ENCODE results near the gene ZMAT5.
A peak's percentile ranks its signal among the peaks of the same experiment; 100 is the strongest.

ZMAT5 gene

GRCh38 chr22:29701155-29701999 is 65.4 kb downstream of the ZMAT5 start:
- H3K27ac Mint-ChIP-seq, result peak overlapping the region; percentile 32
- H3K4me1 Mint-ChIP-seq, result peaks cover 25% of the 10 kb centered on the region
- H3K27me3 Mint-ChIP-seq, result no peaks in the 10 kb centered on the region
- no peak overlapping the region for H3K4me3 Mint-ChIP-seq
- no peaks in the 10 kb centered on the region for H3K9me3 Mint-ChIP-seq
- no peaks in the 10 kb centered on the region for H3K36me3 Mint-ChIP-seq

GRCh38 chr22:29700900-29701154 is 66.0 kb downstream of the ZMAT5 start:
- H3K36me3 Mint-ChIP-seq, result no peaks in the 10 kb centered on the region
- H3K9me3 Mint-ChIP-seq, result no peaks in the 10 kb centered on the region
- peaks cover 25% of the 10 kb centered on the region for H3K4me1 Mint-ChIP-seq
- H3K27me3 Mint-ChIP-seq, result no peaks in the 10 kb centered on the region
- no peak overlapping the region for H3K4me3 Mint-ChIP-seq
- H3K27ac Mint-ChIP-seq, result peak overlapping the region; percentile 8

DNA sequence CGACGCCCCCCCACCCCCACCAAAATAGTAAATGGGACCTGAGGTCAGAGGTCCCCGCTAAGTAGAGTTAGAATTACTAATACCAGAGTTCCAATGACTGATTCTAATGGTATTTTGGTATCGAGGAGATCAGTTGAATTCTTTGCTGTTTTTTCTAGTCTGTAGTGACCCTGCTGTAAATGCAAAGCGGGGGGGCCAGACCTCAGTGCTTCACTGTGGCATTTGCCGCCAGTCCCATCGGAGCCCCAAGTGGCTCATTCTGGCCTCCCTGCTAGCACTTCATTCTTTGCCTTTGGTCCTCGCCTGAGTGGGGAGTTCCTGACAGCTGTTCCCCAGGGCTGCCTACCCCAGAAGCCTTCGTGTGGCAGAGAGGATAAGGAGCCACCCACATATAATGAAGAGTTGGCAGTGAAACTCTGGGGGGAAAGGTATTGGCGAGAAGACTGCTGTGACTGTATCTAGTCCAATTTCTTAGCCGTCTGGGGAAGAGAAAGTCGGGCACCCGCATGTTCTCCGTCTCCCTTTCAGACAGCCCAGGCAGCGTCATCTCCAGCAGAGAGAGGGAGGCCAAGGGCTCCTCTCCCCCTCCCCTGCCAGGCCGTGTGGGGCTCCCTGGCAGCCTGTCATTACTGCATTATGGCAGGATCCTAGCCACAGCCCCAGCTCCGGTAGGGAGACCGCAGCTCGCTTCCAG is 66.5 kb downstream of the ZMAT5 start:
- no peak overlapping the region for H3K27ac Mint-ChIP-seq
- H3K36me3 Mint-ChIP-seq, result no peaks in the 10 kb centered on the region
- H3K4me3 Mint-ChIP-seq, result no peak overlapping the region
- no peaks in the 10 kb centered on the region for H3K27me3 Mint-ChIP-seq
- H3K9me3 Mint-ChIP-seq, result no peaks in the 10 kb centered on the region
- peaks cover 25% of the 10 kb centered on the region for H3K4me1 Mint-ChIP-seq

GRCh38 chr22:29697853-29698598 is 68.8 kb downstream of the ZMAT5 start:
- peaks cover 24% of the 10 kb centered on the region for H3K4me1 Mint-ChIP-seq
- no peak overlapping the region for H3K4me3 Mint-ChIP-seq
- H3K9me3 Mint-ChIP-seq, result no peaks in the 10 kb centered on the region
- H3K36me3 Mint-ChIP-seq, result no peaks in the 10 kb centered on the region
- no peaks in the 10 kb centered on the region for H3K27me3 Mint-ChIP-seq
- H3K27ac Mint-ChIP-seq, result no peak overlapping the region

DNA sequence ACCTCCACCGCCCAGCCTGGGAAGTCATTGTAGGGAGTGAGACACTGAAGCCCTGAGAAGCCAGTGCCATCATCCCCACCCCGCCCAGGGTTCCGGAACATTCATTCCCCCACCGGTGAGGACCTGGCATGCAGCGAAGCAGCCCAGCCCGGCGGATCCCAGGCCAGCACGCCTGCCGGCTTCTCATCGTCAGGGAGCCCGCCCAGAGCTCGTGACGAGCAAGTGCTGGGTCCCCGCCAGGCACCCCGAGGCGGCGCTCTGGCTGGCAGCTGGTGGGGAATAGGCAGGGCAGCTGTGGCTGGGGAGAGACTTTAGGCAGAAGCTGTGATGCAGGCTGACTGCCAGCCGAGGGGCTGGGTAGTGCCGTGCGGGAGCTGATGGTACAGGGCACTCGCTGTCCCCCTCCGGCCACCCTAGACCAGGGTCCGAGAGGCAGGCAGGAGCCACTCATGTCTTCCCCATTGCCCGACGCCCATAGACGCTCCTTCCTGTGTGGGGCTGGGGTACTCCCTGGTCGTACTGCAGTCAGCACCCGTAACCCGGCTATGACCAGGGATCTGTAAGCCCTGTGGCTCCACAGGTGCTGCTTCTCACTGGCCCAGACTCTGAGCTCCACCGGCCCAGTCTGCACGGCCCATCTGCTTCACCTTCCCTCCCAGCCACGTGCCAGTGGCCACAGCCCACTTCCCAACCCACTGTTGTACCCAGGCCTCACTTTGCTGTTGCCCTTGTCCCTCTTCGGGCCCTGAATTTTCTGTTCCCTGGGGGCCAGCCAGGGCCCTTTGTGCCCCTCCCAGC is 71.5 kb downstream of the ZMAT5 start:
- Mint-ChIP-seq H3K4me1 (peaks cover 19% of the 10 kb centered on the region), H3K27ac (peak overlapping the region; percentile 70), H3K36me3 (no peaks in the 10 kb centered on the region), H3K27me3 (no peaks in the 10 kb centered on the region), H3K4me3 (no peak overlapping the region), H3K9me3 (no peaks in the 10 kb centered on the region)

DNA sequence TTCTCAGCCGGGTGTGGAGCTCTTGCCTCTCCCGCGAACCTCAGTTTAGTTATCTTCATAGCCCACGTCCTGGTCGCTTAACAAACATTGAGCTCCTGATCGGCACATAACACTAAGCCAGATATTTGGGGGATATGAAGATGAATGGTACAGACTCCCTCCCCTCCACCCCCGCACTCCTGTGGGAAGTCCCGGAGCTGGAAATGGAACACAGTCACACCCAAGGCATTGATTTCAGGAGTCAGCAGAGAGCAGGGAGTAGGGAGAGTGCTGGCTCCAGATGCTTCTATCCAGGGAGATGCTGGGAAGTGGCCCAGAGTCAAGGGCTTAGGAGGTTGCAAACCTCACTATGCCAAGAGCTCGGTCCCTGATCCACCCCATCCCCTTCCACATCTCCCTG is 73.1 kb downstream of the ZMAT5 start:
- H3K27me3 Mint-ChIP-seq, result no peaks in the 10 kb centered on the region
- H3K27ac Mint-ChIP-seq, result no peak overlapping the region
- no peaks in the 10 kb centered on the region for H3K36me3 Mint-ChIP-seq
- H3K4me1 Mint-ChIP-seq, result peaks cover 26% of the 10 kb centered on the region
- H3K4me3 Mint-ChIP-seq, result no peak overlapping the region
- no peaks in the 10 kb centered on the region for H3K9me3 Mint-ChIP-seq

DNA sequence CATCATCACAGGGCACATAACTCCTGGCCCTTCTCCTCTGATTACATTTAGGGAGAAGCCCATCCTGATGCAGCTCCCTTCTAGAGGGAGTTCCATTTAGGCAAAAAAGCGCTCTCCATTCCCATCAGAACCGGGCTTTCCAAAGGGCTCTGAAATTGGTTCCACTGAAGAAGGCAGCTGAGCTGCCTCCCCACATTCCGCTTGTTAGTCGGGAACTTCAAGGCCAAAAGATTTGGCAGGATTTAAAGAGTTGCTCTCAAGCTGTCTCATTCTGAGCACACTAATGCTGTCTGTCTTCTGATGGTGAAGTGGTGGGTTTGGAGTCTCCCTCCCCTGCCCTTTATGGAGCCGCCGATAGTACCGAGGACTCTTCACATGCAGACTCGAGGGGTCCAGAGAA is 73.6 kb downstream of the ZMAT5 start:
- Mint-ChIP-seq H3K36me3 (no peaks in the 10 kb centered on the region), H3K27me3 (no peaks in the 10 kb centered on the region), H3K4me1 (peaks cover 26% of the 10 kb centered on the region), H3K9me3 (no peaks in the 10 kb centered on the region), H3K27ac (no peak overlapping the region), H3K4me3 (no peak overlapping the region)

GRCh38 chr22:29692327-29692640 is 74.5 kb downstream of the ZMAT5 start:
- H3K4me3 Mint-ChIP-seq, result no peak overlapping the region
- H3K9me3 Mint-ChIP-seq, result no peaks in the 10 kb centered on the region
- no peak overlapping the region for H3K27ac Mint-ChIP-seq
- H3K4me1 Mint-ChIP-seq, result peaks cover 26% of the 10 kb centered on the region
- H3K27me3 Mint-ChIP-seq, result no peaks in the 10 kb centered on the region
- no peaks in the 10 kb centered on the region for H3K36me3 Mint-ChIP-seq

- no peaks in the 10 kb centered on the region for H3K27me3 Mint-ChIP-seq
- no peaks in the 10 kb centered on the region for H3K36me3 Mint-ChIP-seq
- peak overlapping the region; percentile 23 for H3K27ac Mint-ChIP-seq
- no peaks in the 10 kb centered on the region for H3K9me3 Mint-ChIP-seq
- H3K4me3 Mint-ChIP-seq, result no peak overlapping the region
- H3K4me1 Mint-ChIP-seq, result peaks cover 26% of the 10 kb centered on the region
Measured at GRCh38 chr22:29691636-29692326, 75.0 kb downstream of the ZMAT5 start.

DNA sequence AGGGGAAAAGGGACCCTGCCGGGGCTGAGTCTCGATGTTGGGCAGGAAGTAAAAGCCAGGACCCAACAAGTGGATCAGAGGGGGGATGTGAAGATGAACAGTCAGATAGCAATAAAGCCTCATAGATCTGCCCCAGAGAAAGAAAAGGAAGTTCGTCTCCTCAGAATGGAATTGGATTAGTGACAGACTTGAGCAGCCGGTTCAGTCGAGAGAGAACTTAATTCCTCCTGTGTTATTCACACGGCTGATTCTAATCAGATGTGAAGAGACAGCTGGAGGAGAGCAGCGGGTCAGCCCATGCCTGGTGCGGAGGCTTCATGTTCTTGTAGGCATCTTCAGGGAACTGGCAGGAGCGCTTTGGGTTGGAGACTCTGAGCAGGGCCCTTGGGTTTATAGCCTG is 76.3 kb downstream of the ZMAT5 start:
- Mint-ChIP-seq H3K27me3 (no peaks in the 10 kb centered on the region), H3K9me3 (no peaks in the 10 kb centered on the region), H3K36me3 (no peaks in the 10 kb centered on the region), H3K4me3 (no peak overlapping the region), H3K27ac (no peak overlapping the region), H3K4me1 (peaks cover 26% of the 10 kb centered on the region)

- Mint-ChIP-seq H3K36me3 (no peaks in the 10 kb centered on the region), H3K27ac (no peak overlapping the region), H3K4me3 (no peak overlapping the region), H3K4me1 (peaks cover 26% of the 10 kb centered on the region), H3K27me3 (no peaks in the 10 kb centered on the region), H3K9me3 (no peaks in the 10 kb centered on the region)
Measured at GRCh38 chr22:29689880-29690213, 77.0 kb downstream of the ZMAT5 start.

DNA sequence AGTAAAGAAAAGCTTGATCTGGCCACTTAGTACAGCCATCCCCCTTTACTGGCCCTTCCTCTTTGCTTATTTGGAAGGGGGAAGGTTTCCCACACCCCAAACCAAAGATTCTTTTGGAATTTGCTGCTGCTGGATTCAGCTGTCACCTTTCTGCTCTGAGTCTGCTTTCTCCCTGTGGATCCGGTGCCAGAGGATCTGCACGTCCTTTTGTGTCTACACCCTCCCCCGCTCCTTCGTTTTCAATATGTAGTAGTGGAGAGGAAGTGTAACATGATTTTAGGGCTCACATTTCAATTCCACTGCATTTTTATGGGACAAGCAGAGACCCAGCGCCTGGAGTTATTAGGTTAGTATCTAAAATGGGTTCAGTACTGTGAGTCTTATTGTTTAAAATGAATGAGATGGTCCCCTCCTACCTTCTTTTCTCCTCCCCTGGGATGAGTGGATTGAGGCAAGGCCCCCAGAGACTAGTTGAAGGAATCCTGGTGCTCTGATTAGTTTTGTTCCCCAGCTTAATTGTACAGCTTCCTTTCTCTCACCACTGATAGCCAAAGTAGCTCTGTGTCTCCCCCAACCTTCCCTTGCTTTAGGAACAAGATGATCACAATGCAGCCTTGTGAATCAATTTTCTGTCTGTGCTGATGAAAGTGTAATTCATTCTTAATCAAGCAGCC is 77.5 kb downstream of the ZMAT5 start:
- Mint-ChIP-seq H3K4me1 (peaks cover 26% of the 10 kb centered on the region), H3K4me3 (no peak overlapping the region), H3K9me3 (no peaks in the 10 kb centered on the region), H3K27me3 (no peaks in the 10 kb centered on the region), H3K27ac (no peak overlapping the region), H3K36me3 (no peaks in the 10 kb centered on the region)

DNA sequence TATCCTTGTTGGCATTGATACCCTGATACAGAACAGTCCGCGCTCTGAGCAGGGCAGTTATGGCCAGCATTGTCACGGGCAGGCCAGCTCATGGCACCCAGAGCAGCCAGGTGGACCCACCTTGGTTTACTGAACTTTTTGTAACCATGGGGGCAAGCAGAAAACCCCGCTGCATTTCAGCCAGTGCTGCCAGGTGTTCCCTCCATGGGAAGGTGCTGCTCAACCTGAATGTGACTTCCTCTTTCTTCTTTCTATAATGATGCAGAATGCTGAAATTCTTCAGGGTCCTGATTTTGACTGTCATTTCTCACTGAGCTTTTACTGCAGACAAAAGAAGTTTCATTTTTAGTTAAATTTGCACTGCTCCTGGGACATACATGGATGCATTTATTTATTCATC is 82.6 kb downstream of the ZMAT5 start:
- H3K4me3 Mint-ChIP-seq, result no peak overlapping the region
- H3K9me3 Mint-ChIP-seq, result no peaks in the 10 kb centered on the region
- H3K27ac Mint-ChIP-seq, result no peak overlapping the region
- peaks cover 6% of the 10 kb centered on the region for H3K36me3 Mint-ChIP-seq
- H3K27me3 Mint-ChIP-seq, result no peaks in the 10 kb centered on the region
- H3K4me1 Mint-ChIP-seq, result no peaks in the 10 kb centered on the region

GRCh38 chr22:29683536-29683935 is 83.3 kb downstream of the ZMAT5 start:
- H3K4me3 Mint-ChIP-seq, result no peak overlapping the region
- no peaks in the 10 kb centered on the region for H3K4me1 Mint-ChIP-seq
- peaks cover 7% of the 10 kb centered on the region for H3K36me3 Mint-ChIP-seq
- H3K27me3 Mint-ChIP-seq, result no peaks in the 10 kb centered on the region
- H3K9me3 Mint-ChIP-seq, result no peaks in the 10 kb centered on the region
- no peak overlapping the region for H3K27ac Mint-ChIP-seq
